Stimulated activated CD4-positive, alpha-beta T cell treated with anti-CD3 and anti-CD28 coated beads, Interleukin-4, amount 100 ng/mL, for 24 hours (primary cell): ENCODE data around the gene MANSC4.
"Not testable (repeated sequence)": the region's sequence is repeated elsewhere in the genome, so short reads cannot be mapped to it uniquely, and the experiment has no call there.

Experiments used
- DNase-seq: peaks from one replicate; pipeline ENCODE4 v3.0.0-alpha.2; 2020

Gene MANSC4

DNA sequence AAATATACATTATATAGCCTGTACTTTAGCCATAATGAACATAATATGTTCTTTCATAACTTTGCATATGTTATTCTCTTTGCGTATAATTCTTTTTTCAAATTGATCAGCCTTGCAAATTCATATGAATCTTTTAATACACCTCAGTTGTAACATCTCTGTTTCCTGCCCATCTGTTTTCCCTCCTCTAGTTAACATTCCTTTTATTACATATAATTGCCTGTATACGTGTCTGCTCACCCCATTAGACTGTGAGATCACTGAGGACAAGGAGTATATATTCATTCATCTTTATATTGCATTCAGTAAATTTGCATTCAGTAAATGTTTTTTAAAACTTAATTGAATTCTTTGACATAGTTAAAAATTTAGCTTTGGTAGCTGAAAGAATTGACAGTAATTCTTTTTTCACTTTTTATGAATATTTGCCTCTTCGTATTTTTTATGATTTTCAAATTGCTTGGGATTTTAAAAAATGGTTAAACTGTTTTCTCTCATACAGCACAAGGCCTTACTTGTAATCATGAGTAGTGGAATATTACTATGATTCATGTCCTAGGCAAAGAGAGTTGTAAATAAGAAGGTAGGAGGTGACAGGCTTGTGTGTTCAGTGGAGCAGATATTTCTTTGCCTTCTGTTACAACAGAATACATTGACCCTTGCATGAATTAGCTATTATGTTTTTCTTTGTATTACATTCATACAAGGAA, 32.8 kb downstream of the MANSC4 start:
- DNase-seq: no peak

GRCh38 chr12:27745734-27746133, 34.3 kb downstream of the MANSC4 start:
- DNase-seq: not testable (repeated sequence)

- DNase-seq: no peak
Measured at GRCh38 chr12:27743601-27744000, 36.4 kb downstream of the MANSC4 start.

- DNase-seq: not testable (repeated sequence)
Measured at GRCh38 chr12:27734321-27734720, 45.7 kb downstream of the MANSC4 start.

- no peak for DNase-seq
Measured at GRCh38 chr12:27733791-27734190, 46.2 kb downstream of the MANSC4 start.

GRCh38 chr12:27733052-27733656, 46.9 kb downstream of the MANSC4 start:
- peak; percentile 33 for DNase-seq

- no peak for DNase-seq
Measured at GRCh38 chr12:27732281-27732680, 47.8 kb downstream of the MANSC4 start.

GRCh38 chr12:27730097-27730588, 49.9 kb downstream of the MANSC4 start:
- DNase-seq: no peak

DNA sequence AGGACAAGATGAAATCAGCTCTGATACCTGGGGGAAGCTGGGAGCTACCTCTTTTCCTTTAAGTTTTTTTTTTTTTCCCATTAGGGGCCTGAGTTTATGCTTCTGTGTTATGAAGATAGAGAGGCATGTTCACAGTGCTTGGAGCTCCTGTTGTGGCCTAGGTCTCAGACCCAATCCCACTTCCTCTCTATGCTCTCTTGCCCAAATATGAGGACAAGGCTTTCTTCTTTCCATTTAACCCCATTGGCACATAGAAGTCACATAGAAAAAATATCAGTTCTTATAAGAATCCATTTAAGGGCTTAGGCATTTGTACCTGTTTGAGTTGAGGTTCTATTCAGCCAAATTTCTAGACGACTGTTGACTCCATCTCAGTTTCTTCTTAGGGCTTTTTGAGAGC, 56.8 kb downstream of the MANSC4 start:
- DNase-seq: no peak
